HEK293 (cell line): ENCODE data around the gene TMEM98.

Experiments
- CTCF ChIP-seq: fragments of 450-650 bp; formaldehyde crosslinking; IDR thresholded peaks from 2 replicates; pipeline ENCODE4 v1.5.1; 2016; ENCODE audit warnings: missing biosample characterization, missing genetic modification characterization
- REST ChIP-seq: fragments of 450-650 bp; formaldehyde crosslinking; IDR thresholded peaks from 2 replicates; pipeline ENCODE4 v1.5.1; 2016; ENCODE audit warnings: missing biosample characterization, missing genetic modification characterization
- ZNF121 ChIP-seq: fragments of 450-650 bp; formaldehyde crosslinking; IDR thresholded peaks from 2 replicates; pipeline ENCODE4 v1.5.1; 2016; ENCODE audit warnings: missing biosample characterization, missing genetic modification characterization
- ZNF133 ChIP-seq: fragments of 450-650 bp; formaldehyde crosslinking; IDR thresholded peaks from 2 replicates; pipeline ENCODE4 v1.5.1; 2016; ENCODE audit warnings: missing biosample characterization, missing genetic modification characterization
- ZNF274 ChIP-seq, 2 experiments: fragments of 200-500 bp in 1 of 2; fragments of 450-650 bp in 1 of 2; sonication (Bioruptor generic) in 1 of 2; formaldehyde crosslinking in 1 of 2; IDR thresholded peaks; 2 replicates each; pipeline versions ENCODE4 v1.5.1 to v1.6.1; 2014 to 2016; ENCODE audit warnings: borderline replicate concordance in 1 of 2, inconsistent platforms in 1 of 2, low read length in 1 of 2, missing biosample characterization in 1 of 2, missing genetic modification characterization in 1 of 2
- ZNF513 ChIP-seq: fragments of 450-650 bp; IDR thresholded peaks from 2 replicates; pipeline ENCODE4 v1.5.1; 2018; ENCODE audit warnings: missing biosample characterization, missing genetic modification characterization

- TF ChIP-seq ZNF121 (tag by site-specific recombination) = no peak
- no peak for TF ChIP-seq CTCF (tag by site-specific recombination)
- TF ChIP-seq ZNF513 (tag by site-specific recombination) = no peak
- no peak for TF ChIP-seq ZNF133 (tag by site-specific recombination)
- no peak for TF ChIP-seq ZNF274 (IDR thresholded peaks at IDR 0.05; ENCODE audit: low read length)
- TF ChIP-seq ZNF274 (tag by site-specific recombination; IDR thresholded peaks at IDR 0.05; ENCODE audit: borderline replicate concordance) = no peak
- TF ChIP-seq REST (tag by site-specific recombination) = no peak
These were observed 30.5 kb downstream of the TMEM98 start for GRCh38 chr17:32958418-32958817.
